HCT116 (cell line): ENCODE results near the gene RGS4. TPM values are rescaled to one million over a fixed set of nuclear protein-coding genes. Genes with fewer than 3 reads are reported as not detected.

Experiments
- ATAC-seq: fragments of 200-7000 bp; cut with Tn5 transposase; 2 replicates; pipeline ENCODE4 v1.9.1; 2020; ENCODE audit warnings: mild to moderate bottlenecking, moderate library complexity
- BruUV-seq: library from RNA; stranded (reverse); fragments of 400-500 nt; replicated peaks from 2 replicates; lab custom pipeline; 2021; lab: Mats Ljungman, UMichigan
- CTCF ChIA-PET: fragments of 300-600 bp; sonication (Branson Sonifier 250); formaldehyde crosslinking; loops from one replicate; lab custom pipeline; 2021; ENCODE audit warnings: antibody characterized with exemption; lab: Charles Lee
- POLR2A ChIA-PET: fragments of 300-600, 350-600 bp; sonication (Branson Sonifier 250); formaldehyde crosslinking; loops from one replicate; lab custom pipeline; 2021; ENCODE audit warnings: antibody characterized with exemption; lab: Charles Lee
- RAD21 ChIA-PET, 2 experiments: fragments of 300-600 bp; sonication (Branson Sonifier 250); formaldehyde crosslinking; loops; one replicate each; lab custom pipeline; 2023; ENCODE audit warnings: low total read pairs in 2 of 2; ENCODE audit not compliant: uncharacterized antibody in 2 of 2, unreplicated experiment in 2 of 2, low non-redundant PET in 1 of 2; lab: Charles Lee
- DNase-seq: peaks from one replicate; pipeline ENCODE4 v3.0.0-alpha.2; 2010; ENCODE audit warnings: low read depth, low spot score
- H2AFZ ChIP-seq: fragments of 200-600 bp; shearing (Covaris generic), sonication (generic); 2 replicates; pipeline ENCODE4 v1.6.1; 2017; ENCODE audit warnings: low read depth, mixed run types, mixed read lengths, antibody characterized with exemption, low read length; ENCODE audit not compliant: poor library complexity, severe bottlenecking
- H3K27ac ChIP-seq: 2 replicates; pipeline ENCODE4 v1.5.1; 2012; ENCODE audit warnings: low read depth, low read length
- H3K27me3 ChIP-seq: fragments of 200-600 bp; sonication (generic); 2 replicates; pipeline ENCODE4 v1.6.1; 2016; ENCODE audit warnings: mixed run types, low read length, mixed read lengths; ENCODE audit not compliant: insufficient read depth
- H3K36me3 ChIP-seq, 2 experiments: fragments of 200-500 bp in 1 of 2; fragments of 200-600 bp in 1 of 2; sonication (Bioruptor generic) in 1 of 2; sonication (generic) in 1 of 2; 2 replicates each; pipeline versions ENCODE4 v1.5.1 to v1.6.1; 2014 to 2016; ENCODE audit warnings: low read length in 2 of 2, inconsistent platforms in 1 of 2, mixed read lengths in 1 of 2, mixed run types in 1 of 2; ENCODE audit not compliant: insufficient read depth in 2 of 2, control insufficient read depth in 1 of 2
- H3K4me1 ChIP-seq, 2 experiments: fragments of 200-600 bp in 1 of 2; sonication (generic) in 1 of 2; 2 replicates each; pipeline versions ENCODE4 v1.5.1 to v1.6.1; 2012 to 2017; ENCODE audit warnings: low read length in 2 of 2, inconsistent platforms in 1 of 2, mild to moderate bottlenecking in 1 of 2, mixed read lengths in 1 of 2, mixed run types in 1 of 2, moderate library complexity in 1 of 2; ENCODE audit not compliant: insufficient read depth in 2 of 2, control insufficient read depth in 1 of 2
- H3K4me2 ChIP-seq: fragments of 200-600 bp; sonication (generic); 2 replicates; pipeline ENCODE4 v1.6.1; 2017; ENCODE audit warnings: mixed run types, low read length, mixed read lengths
- H3K4me3 ChIP-seq, 2 experiments: fragments of 200-600 bp in 1 of 2; sonication (generic) in 1 of 2; replicated peaks in 1 of 2; 2 replicates each; pipeline ENCODE4 v1.5.1; 2011 to 2016; ENCODE audit warnings: low read length in 2 of 2, control low read depth in 1 of 2, low read depth in 1 of 2, mild to moderate bottlenecking in 1 of 2, mixed read lengths in 1 of 2, mixed run types in 1 of 2
- H3K79me2 ChIP-seq: fragments of 200-600 bp; sonication (generic); 2 replicates; pipeline ENCODE4 v1.6.1; 2017; ENCODE audit warnings: mild to moderate bottlenecking, mixed run types, low read length, moderate library complexity, mixed read lengths; ENCODE audit not compliant: insufficient read depth
- H3K9ac ChIP-seq: fragments of 200-600 bp; sonication (generic); 2 replicates; pipeline ENCODE4 v1.6.1; 2016; ENCODE audit warnings: low read length, mixed read lengths
- H3K9me2 ChIP-seq: fragments of 200-600 bp; sonication (generic), shearing (Covaris generic); 2 replicates; pipeline ENCODE4 v1.6.1; 2017; ENCODE audit warnings: mixed run types, mild to moderate bottlenecking, moderate library complexity; ENCODE audit not compliant: insufficient read depth
- H3K9me3 ChIP-seq, 2 experiments: fragments of 200-500 bp in 1 of 2; fragments of 200-600 bp in 1 of 2; sonication (Bioruptor generic) in 1 of 2; sonication (generic) in 1 of 2; 2 replicates each; pipeline ENCODE4 v1.6.1; 2014 to 2017; ENCODE audit warnings: low read length in 2 of 2, mixed read lengths in 2 of 2, inconsistent platforms in 1 of 2, low read depth in 1 of 2, mild to moderate bottlenecking in 1 of 2, mixed run types in 1 of 2, moderate library complexity in 1 of 2; ENCODE audit not compliant: control insufficient read depth in 1 of 2, insufficient read depth in 1 of 2
- H4K20me1 ChIP-seq: fragments of 200-600 bp; sonication (generic), shearing (Covaris generic); 2 replicates; pipeline ENCODE4 v1.6.1; 2017; ENCODE audit warnings: mixed run types, mild to moderate bottlenecking, moderate library complexity; ENCODE audit not compliant: insufficient read depth
- CBX3 ChIP-seq: IDR thresholded peaks from 2 replicates; pipeline ENCODE4 v1.6.1; 2012; ENCODE audit warnings: low read depth
- CEBPB ChIP-seq: IDR thresholded peaks from 2 replicates; pipeline ENCODE4 v1.6.1; 2012; ENCODE audit warnings: low read depth
- EGR1 ChIP-seq: IDR thresholded peaks from 2 replicates; pipeline ENCODE4 v1.6.1; 2012; ENCODE audit warnings: low read depth
- ELF1 ChIP-seq: IDR thresholded peaks from 2 replicates; pipeline ENCODE4 v1.6.1; 2012; ENCODE audit warnings: low read depth, borderline replicate concordance
- FOSL1 ChIP-seq: IDR thresholded peaks from 2 replicates; pipeline ENCODE4 v1.6.1; 2012; ENCODE audit warnings: low read depth
- MAX ChIP-seq: IDR thresholded peaks from 2 replicates; pipeline ENCODE4 v1.6.1; 2012
- POLR2A ChIP-seq: IDR thresholded peaks from 2 replicates; pipeline ENCODE4 v1.7.0; 2011; ENCODE audit warnings: borderline replicate concordance; ENCODE audit not compliant: insufficient read depth, insufficient read length; ENCODE audit errors: extremely low read depth
- POLR2AphosphoS5 ChIP-seq: IDR thresholded peaks from 2 replicates; pipeline ENCODE4 v1.6.1; 2011; ENCODE audit warnings: mild to moderate bottlenecking, low read depth, low read length, moderate library complexity
- SIN3A ChIP-seq: IDR thresholded peaks from 2 replicates; pipeline ENCODE4 v1.6.1; 2012; ENCODE audit warnings: low read depth
- SP1 ChIP-seq: IDR thresholded peaks from 2 replicates; pipeline ENCODE4 v1.6.1; 2012; ENCODE audit warnings: low read depth
- SRF ChIP-seq: IDR thresholded peaks from 2 replicates; pipeline ENCODE4 v1.6.1; 2012; ENCODE audit warnings: low read depth
- YY1 ChIP-seq: IDR thresholded peaks from 2 replicates; pipeline ENCODE4 v1.6.1; 2011; ENCODE audit warnings: low read length, low read depth, moderate library complexity, mild to moderate bottlenecking; ENCODE audit not compliant: insufficient replicate concordance; ENCODE audit errors: extremely low read depth
- ZNF274 ChIP-seq: fragments of 200-500 bp; sonication (Bioruptor generic); IDR thresholded peaks from 2 replicates; pipeline ENCODE4 v1.6.1; 2014; ENCODE audit warnings: mild to moderate bottlenecking, low read depth, low read length, inconsistent platforms
- intact Hi-C: fragments of 100-400 bp; cut with micrococcal nuclease; formaldehyde crosslinking; loops from 2 replicates; pipeline ENCODE4 v1.10.0; 2022
- total RNA-seq: library from RNA; stranded (reverse); gene quantifications from one replicate; pipeline ENCODE4 v1.2.1, GENCODE V29; 2021; ENCODE audit not compliant: unreplicated experiment
- TF ChIP-seq, protein P1 (sequence below): IDR thresholded peaks from 2 replicates; pipeline ENCODE4 v1.6.1; 2011; ENCODE audit warnings: mild to moderate bottlenecking, low read length, moderate library complexity; ENCODE audit not compliant: insufficient replicate concordance; ENCODE audit errors: extremely low read depth
- TF ChIP-seq, protein P2 (sequence below): IDR thresholded peaks from 2 replicates; pipeline ENCODE4 v1.6.1; 2012

Gene RGS4
- total RNA-seq, 1 experiment from 2014 or later: not detected

GRCh38 chr1:163124812-163125211, 55.7 kb downstream of the RGS4 start:
- H3K4me2 ChIP-seq: no peak overlapping the region
- ChIA-PET RAD21 (no interaction called here), POLR2A (no interaction called here), CTCF (no interaction called here)
- TF ChIP-seq YY1 (no peak), FOSL1 (no peak), SIN3A (no peak), POLR2AphosphoS5 (no peak), SRF (no peak), ELF1 (no peak), POLR2A (no peak), ZNF274 (no peak), MAX (no peak), EGR1 (no peak), SP1 (no peak), CEBPB (no peak), CBX3 (no peak)
- TF ChIP-seq, protein P1, sequence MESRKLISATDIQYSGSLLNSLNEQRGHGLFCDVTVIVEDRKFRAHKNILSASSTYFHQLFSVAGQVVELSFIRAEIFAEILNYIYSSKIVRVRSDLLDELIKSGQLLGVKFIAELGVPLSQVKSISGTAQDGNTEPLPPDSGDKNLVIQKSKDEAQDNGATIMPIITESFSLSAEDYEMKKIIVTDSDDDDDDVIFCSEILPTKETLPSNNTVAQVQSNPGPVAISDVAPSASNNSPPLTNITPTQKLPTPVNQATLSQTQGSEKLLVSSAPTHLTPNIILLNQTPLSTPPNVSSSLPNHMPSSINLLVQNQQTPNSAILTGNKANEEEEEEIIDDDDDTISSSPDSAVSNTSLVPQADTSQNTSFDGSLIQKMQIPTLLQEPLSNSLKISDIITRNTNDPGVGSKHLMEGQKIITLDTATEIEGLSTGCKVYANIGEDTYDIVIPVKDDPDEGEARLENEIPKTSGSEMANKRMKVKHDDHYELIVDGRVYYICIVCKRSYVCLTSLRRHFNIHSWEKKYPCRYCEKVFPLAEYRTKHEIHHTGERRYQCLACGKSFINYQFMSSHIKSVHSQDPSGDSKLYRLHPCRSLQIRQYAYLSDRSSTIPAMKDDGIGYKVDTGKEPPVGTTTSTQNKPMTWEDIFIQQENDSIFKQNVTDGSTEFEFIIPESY: no peak
- TF ChIP-seq, protein P2, sequence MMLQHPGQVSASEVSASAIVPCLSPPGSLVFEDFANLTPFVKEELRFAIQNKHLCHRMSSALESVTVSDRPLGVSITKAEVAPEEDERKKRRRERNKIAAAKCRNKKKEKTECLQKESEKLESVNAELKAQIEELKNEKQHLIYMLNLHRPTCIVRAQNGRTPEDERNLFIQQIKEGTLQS: no peak
- no peak overlapping the region for H3K27ac ChIP-seq
- H3K9ac ChIP-seq: no peak overlapping the region
- no peaks in the 10 kb centered on the region for H3K79me2 ChIP-seq
- DNase-seq (no peak), ATAC-seq (no peak)
- H3K4me1 ChIP-seq: no peaks in the 10 kb centered on the region
- no TSS peak for BruUV-seq
- H4K20me1 ChIP-seq: no peaks in the 10 kb centered on the region
- no peaks in the 10 kb centered on the region for H3K27me3 ChIP-seq
- no peak overlapping the region for H2AFZ ChIP-seq
- H3K4me3 ChIP-seq: no peak overlapping the region
- no peaks in the 10 kb centered on the region for H3K9me3 ChIP-seq
- H3K36me3 ChIP-seq: no peaks in the 10 kb centered on the region
- H3K9me2 ChIP-seq: no peaks in the 10 kb centered on the region
- intact Hi-C loops: no loop called here

Other genes with a start within 250 kb of the RGS4 start
- gene CCDC190, start 208.2 kb upstream of the RGS4 start, total RNA-seq: not detected
- gene RGS5, start 133.6 kb downstream of the RGS4 start, total RNA-seq: 4.6 TPM